ENCODE data around the gene PLCD3. TPM values are rescaled to one million over a fixed set of nuclear protein-coding genes. Genes with fewer than 3 reads are reported as not detected.
A peak's percentile ranks its signal among the peaks of the same experiment; 100 is the strongest.

PLCD3 gene
- polyA plus RNA-seq, 4 donors, result 7.8 to 23.1 (median 11.2) TPM

- H3K4me1 ChIP-seq (ENCODE audit: control insufficient read depth in 3 of 3, insufficient read depth in 2 of 3, low read depth in 1 of 3, low read length in 2 of 3), result no peaks in the 10 kb centered on the region
- peaks cover 15 to 78% (median 26%) of the 10 kb centered on the region in 3 donors for H3K36me3 ChIP-seq (ENCODE audit: control insufficient read depth in 3 of 3, insufficient read depth in 2 of 3, low read depth in 1 of 3, low read length in 3 of 3)
- FAIRE-seq, result no peak
Measured at GRCh38 chr17:45088741-45089140, 43.6 kb downstream of the PLCD3 start.

GRCh38 chr17:45087978-45088377 lies 44.3 kb downstream of the PLCD3 start:
- FAIRE-seq, result no peak
- Histone ChIP-seq H3K4me1 (ENCODE audit: control insufficient read depth in 3 of 3, insufficient read depth in 2 of 3, low read depth in 1 of 3, low read length in 2 of 3) (no peaks in the 10 kb centered on the region), H3K4me3 (ENCODE audit: low read depth in 1 of 3, low read length in 3 of 3) (no peak overlapping the region), H3K36me3 (ENCODE audit: control insufficient read depth in 3 of 3, insufficient read depth in 2 of 3, low read depth in 1 of 3, low read length in 3 of 3) (peaks cover 9 to 76% (median 22%) of the 10 kb centered on the region in 3 donors), H3K9me3 (ENCODE audit: control insufficient read depth in 2 of 2, insufficient read depth in 1 of 2, low read depth in 1 of 2, low read length in 1 of 2) (no peaks in the 10 kb centered on the region), H3K27me3 (ENCODE audit: control insufficient read depth in 3 of 3, insufficient read depth in 3 of 3, low read length in 3 of 3) (no peaks in the 10 kb centered on the region), H3K27ac (ENCODE audit: low read depth in 1 of 3, low read length in 2 of 3) (no peak overlapping the region)
- no peak for DNase-seq
- WGBS, 3 donors, result 69 to 88% (median 75%) methylated on average over 4 to 5 of the region's 5 CpGs

More at GRCh38 chr17:45088741-45089140, 43.6 kb downstream of the PLCD3 start:
- H3K4me3 ChIP-seq (ENCODE audit: low read depth in 1 of 3, low read length in 3 of 3), result no peak overlapping the region
- DNase-seq, result no peak
- H3K9me3 ChIP-seq (ENCODE audit: control insufficient read depth in 2 of 2, insufficient read depth in 1 of 2, low read depth in 1 of 2, low read length in 1 of 2), result no peaks in the 10 kb centered on the region
- no peak overlapping the region for H3K27ac ChIP-seq (ENCODE audit: low read depth in 1 of 3, low read length in 2 of 3)
- 83 to 91% (median 87%) methylated on average over 3 of the region's 3 CpGs for WGBS, 3 donors
- H3K27me3 ChIP-seq (ENCODE audit: control insufficient read depth in 3 of 3, insufficient read depth in 3 of 3, low read length in 3 of 3), result no peaks in the 10 kb centered on the region

- peaks cover 9 to 77% (median 22%) of the 10 kb centered on the region in 3 donors for H3K36me3 ChIP-seq (ENCODE audit: control insufficient read depth in 3 of 3, insufficient read depth in 2 of 3, low read depth in 1 of 3, low read length in 3 of 3)
- H3K27ac ChIP-seq (ENCODE audit: low read depth in 1 of 3, low read length in 2 of 3), result no peak overlapping the region
- WGBS, 3 donors, result 21 to 56% (median 42%) methylated on average over 3 of the region's 3 CpGs
Measured at GRCh38 chr17:45087504-45087975, 44.8 kb downstream of the PLCD3 start.

GRCh38 chr17:45086865-45087503 lies 45.3 kb downstream of the PLCD3 start:
- no peak for FAIRE-seq
- peaks cover 13 to 77% (median 22%) of the 10 kb centered on the region in 3 donors for H3K36me3 ChIP-seq (ENCODE audit: control insufficient read depth in 3 of 3, insufficient read depth in 2 of 3, low read depth in 1 of 3, low read length in 3 of 3)

More at GRCh38 chr17:45087504-45087975, 44.8 kb downstream of the PLCD3 start:
- Histone ChIP-seq H3K4me3 (ENCODE audit: low read depth in 1 of 3, low read length in 3 of 3) (no peak overlapping the region), H3K4me1 (ENCODE audit: control insufficient read depth in 3 of 3, insufficient read depth in 2 of 3, low read depth in 1 of 3, low read length in 2 of 3) (no peaks in the 10 kb centered on the region), H3K27me3 (ENCODE audit: control insufficient read depth in 3 of 3, insufficient read depth in 3 of 3, low read length in 3 of 3) (no peaks in the 10 kb centered on the region), H3K9me3 (ENCODE audit: control insufficient read depth in 2 of 2, insufficient read depth in 1 of 2, low read depth in 1 of 2, low read length in 1 of 2) (no peaks in the 10 kb centered on the region)
- DNase-seq, result no peak
- FAIRE-seq, result no peak

GRCh38 chr17:45086391-45086790 lies 45.9 kb downstream of the PLCD3 start:
- no peaks in the 10 kb centered on the region for H3K27me3 ChIP-seq (ENCODE audit: control insufficient read depth in 3 of 3, insufficient read depth in 3 of 3, low read length in 3 of 3)
- no peaks in the 10 kb centered on the region for H3K9me3 ChIP-seq (ENCODE audit: control insufficient read depth in 2 of 2, insufficient read depth in 1 of 2, low read depth in 1 of 2, low read length in 1 of 2)
- no peak overlapping the region for H3K27ac ChIP-seq (ENCODE audit: low read depth in 1 of 3, low read length in 2 of 3)
- H3K4me3 ChIP-seq (ENCODE audit: low read depth in 1 of 3, low read length in 3 of 3), result no peak overlapping the region
- H3K4me1 ChIP-seq (ENCODE audit: control insufficient read depth in 3 of 3, insufficient read depth in 2 of 3, low read depth in 1 of 3, low read length in 2 of 3), result no peaks in the 10 kb centered on the region
- FAIRE-seq (no peak), DNase-seq (no peak)
- H3K36me3 ChIP-seq (ENCODE audit: control insufficient read depth in 3 of 3, insufficient read depth in 2 of 3, low read depth in 1 of 3, low read length in 3 of 3), result peaks cover 19 to 76% (median 20%) of the 10 kb centered on the region in 3 donors
- 93 to 99% (median 97%) methylated on average over 4 of the region's 4 CpGs for WGBS, 3 donors

More at GRCh38 chr17:45086865-45087503, 45.3 kb downstream of the PLCD3 start:
- no peak for DNase-seq
- Histone ChIP-seq H3K4me1 (ENCODE audit: control insufficient read depth in 3 of 3, insufficient read depth in 2 of 3, low read depth in 1 of 3, low read length in 2 of 3) (no peaks in the 10 kb centered on the region), H3K9me3 (ENCODE audit: control insufficient read depth in 2 of 2, insufficient read depth in 1 of 2, low read depth in 1 of 2, low read length in 1 of 2) (no peaks in the 10 kb centered on the region), H3K27ac (ENCODE audit: low read depth in 1 of 3, low read length in 2 of 3) (no peak overlapping the region), H3K4me3 (ENCODE audit: low read depth in 1 of 3, low read length in 3 of 3) (no peak overlapping the region), H3K27me3 (ENCODE audit: control insufficient read depth in 3 of 3, insufficient read depth in 3 of 3, low read length in 3 of 3) (no peaks in the 10 kb centered on the region)
- 70 to 85% (median 75%) methylated on average over 6 of the region's 6 CpGs for WGBS, 3 donors

GRCh38 chr17:45081047-45081703 lies 51.1 kb downstream of the PLCD3 start:
- peaks cover 0 to 4% (median 3%) of the 10 kb centered on the region in 3 donors for H3K4me1 ChIP-seq (ENCODE audit: control insufficient read depth in 3 of 3, insufficient read depth in 2 of 3, low read depth in 1 of 3, low read length in 2 of 3)
- 84 to 94% (median 93%) methylated on average over 6 of the region's 6 CpGs for WGBS, 3 donors
- H3K27ac ChIP-seq (ENCODE audit: low read depth in 1 of 3, low read length in 2 of 3), result no peak overlapping the region
- H3K36me3 ChIP-seq (ENCODE audit: control insufficient read depth in 3 of 3, insufficient read depth in 2 of 3, low read depth in 1 of 3, low read length in 3 of 3), result peaks cover 4 to 49% (median 9%) of the 10 kb centered on the region in 3 donors
- no peaks in the 10 kb centered on the region for H3K9me3 ChIP-seq (ENCODE audit: control insufficient read depth in 2 of 2, insufficient read depth in 1 of 2, low read depth in 1 of 2, low read length in 1 of 2)
- FAIRE-seq (no peak), DNase-seq (no peak)
- H3K4me3 ChIP-seq (ENCODE audit: low read depth in 1 of 3, low read length in 3 of 3), result no peak overlapping the region
- H3K27me3 ChIP-seq (ENCODE audit: control insufficient read depth in 3 of 3, insufficient read depth in 3 of 3, low read length in 3 of 3), result no peaks in the 10 kb centered on the region

GRCh38 chr17:45077643-45078042 lies 54.7 kb downstream of the PLCD3 start:
- Histone ChIP-seq H3K27me3 (ENCODE audit: control insufficient read depth in 3 of 3, insufficient read depth in 3 of 3, low read length in 3 of 3) (no peaks in the 10 kb centered on the region), H3K27ac (ENCODE audit: low read depth in 1 of 3, low read length in 2 of 3) (peak overlapping the region in 1 of 3 donors; percentile 39), H3K9me3 (ENCODE audit: control insufficient read depth in 2 of 2, insufficient read depth in 1 of 2, low read depth in 1 of 2, low read length in 1 of 2) (no peaks in the 10 kb centered on the region), H3K4me3 (ENCODE audit: low read depth in 1 of 3, low read length in 3 of 3) (no peak overlapping the region), H3K36me3 (ENCODE audit: control insufficient read depth in 3 of 3, insufficient read depth in 2 of 3, low read depth in 1 of 3, low read length in 3 of 3) (peaks cover 5 to 45% (median 9%) of the 10 kb centered on the region in 3 donors), H3K4me1 (ENCODE audit: control insufficient read depth in 3 of 3, insufficient read depth in 2 of 3, low read depth in 1 of 3, low read length in 2 of 3) (peaks cover 0 to 4% (median 3%) of the 10 kb centered on the region in 3 donors)
- WGBS, 3 donors, result 66 to 73% (median 71%) methylated on average over 3 of the region's 3 CpGs
- DNase-seq, result no peak
- no peak for FAIRE-seq

GRCh38 chr17:45073414-45074070 lies 58.8 kb downstream of the PLCD3 start:
- Histone ChIP-seq H3K4me3 (ENCODE audit: low read depth in 1 of 3, low read length in 3 of 3) (no peak overlapping the region), H3K36me3 (ENCODE audit: control insufficient read depth in 3 of 3, insufficient read depth in 2 of 3, low read depth in 1 of 3, low read length in 3 of 3) (peaks cover 0 to 37% (median 5%) of the 10 kb centered on the region in 3 donors), H3K4me1 (ENCODE audit: control insufficient read depth in 3 of 3, insufficient read depth in 2 of 3, low read depth in 1 of 3, low read length in 2 of 3) (peaks cover 0 to 4% (median 3%) of the 10 kb centered on the region in 3 donors), H3K9me3 (ENCODE audit: control insufficient read depth in 2 of 2, insufficient read depth in 1 of 2, low read depth in 1 of 2, low read length in 1 of 2) (no peaks in the 10 kb centered on the region), H3K27me3 (ENCODE audit: control insufficient read depth in 3 of 3, insufficient read depth in 3 of 3, low read length in 3 of 3) (no peaks in the 10 kb centered on the region), H3K27ac (ENCODE audit: low read depth in 1 of 3, low read length in 2 of 3) (peak overlapping the region in 1 of 3 donors; percentile 84)
- WGBS, 3 donors, result 71 to 94% (median 91%) methylated on average over 5 of the region's 5 CpGs
- FAIRE-seq (no peak), DNase-seq (no peak)
